ENCODE results near the gene TRMT2B.
"Not testable (repeated sequence)": the region's sequence is repeated elsewhere in the genome, so short reads cannot be mapped to it uniquely, and the experiment has no call there.

Gene TRMT2B

DNA sequence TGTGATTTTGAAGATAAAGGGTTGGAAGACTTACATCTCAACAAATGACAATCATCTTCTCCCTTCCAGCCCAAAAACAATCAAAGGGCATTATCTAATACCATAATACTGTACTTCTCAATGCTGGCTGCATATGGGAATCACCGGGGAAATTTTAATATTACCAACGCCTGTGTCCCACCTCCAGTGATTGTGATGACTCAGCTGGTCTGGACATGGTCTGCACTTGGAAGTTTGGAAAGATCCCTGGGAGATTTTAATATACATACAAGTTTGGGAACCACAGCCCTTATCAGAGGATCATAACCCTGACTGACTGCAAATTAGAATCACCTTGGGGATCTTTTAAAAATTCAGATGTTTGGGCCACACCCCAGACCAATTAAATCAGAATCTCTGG lies 52.5 kb downstream of the TRMT2B start:
- DNase-seq: no peak

DNA sequence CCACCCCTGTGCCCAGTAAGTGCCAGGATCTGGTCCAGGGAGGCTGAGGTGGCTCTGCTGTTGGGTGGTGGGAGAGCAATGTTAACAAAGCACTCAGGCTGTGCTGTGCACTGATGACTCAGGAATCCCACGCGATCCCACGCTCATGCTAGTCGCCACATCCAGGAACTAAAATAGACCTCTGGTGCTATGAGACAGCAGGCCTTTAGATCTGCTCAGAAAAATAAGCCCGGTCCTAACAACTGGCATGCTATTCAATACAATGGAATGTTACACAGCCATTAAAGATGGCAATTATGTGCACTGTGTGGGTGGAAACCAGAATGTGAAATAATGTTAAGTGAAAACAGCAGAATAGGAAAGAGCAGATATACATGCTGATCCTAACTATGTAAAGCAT lies 56.4 kb downstream of the TRMT2B start:
- no peak for DNase-seq

DNA sequence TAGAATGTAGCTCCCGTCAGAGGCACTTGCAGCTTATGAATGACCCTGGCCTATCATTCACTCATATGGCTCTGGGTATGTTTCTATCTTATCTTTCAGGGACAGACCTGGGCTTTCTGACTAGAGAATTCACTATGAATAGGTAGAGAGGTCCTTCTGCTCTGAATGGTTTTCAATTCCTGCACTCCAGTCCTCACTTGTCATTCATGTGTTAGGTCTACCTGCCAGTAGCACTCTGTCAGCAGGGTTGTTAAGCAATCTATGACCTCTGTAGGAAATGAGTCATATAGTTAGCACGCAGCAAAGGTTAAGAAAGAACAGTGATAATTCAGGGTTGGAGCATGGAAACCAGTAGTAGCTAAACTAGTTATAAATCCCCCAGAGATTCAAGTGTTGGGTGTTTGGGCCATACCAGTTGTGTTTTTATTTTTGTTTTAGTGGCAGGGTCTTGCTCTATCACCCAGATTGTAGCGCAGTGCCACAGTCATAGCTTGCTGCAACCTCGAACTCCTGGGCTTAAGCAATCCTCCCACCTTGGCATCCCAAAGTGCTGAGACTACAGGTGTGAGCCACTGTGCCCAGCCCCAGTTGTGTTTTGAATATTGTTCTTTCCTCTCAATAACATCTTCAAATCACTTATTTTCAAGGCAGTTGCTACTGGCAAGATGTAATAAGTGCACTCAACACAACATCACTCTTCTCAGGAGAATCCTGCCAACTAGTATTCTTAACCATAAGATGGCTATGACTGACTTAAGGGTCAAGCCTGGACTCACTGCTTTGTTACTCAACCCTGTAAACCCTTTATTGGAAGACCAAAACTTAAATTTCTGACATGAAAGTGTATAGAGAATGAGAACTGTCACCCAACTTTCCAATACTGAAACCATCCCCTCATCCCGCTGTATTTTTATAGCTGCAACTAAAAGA lies 57.3 kb downstream of the TRMT2B start:
- DNase-seq: no peak

DNA sequence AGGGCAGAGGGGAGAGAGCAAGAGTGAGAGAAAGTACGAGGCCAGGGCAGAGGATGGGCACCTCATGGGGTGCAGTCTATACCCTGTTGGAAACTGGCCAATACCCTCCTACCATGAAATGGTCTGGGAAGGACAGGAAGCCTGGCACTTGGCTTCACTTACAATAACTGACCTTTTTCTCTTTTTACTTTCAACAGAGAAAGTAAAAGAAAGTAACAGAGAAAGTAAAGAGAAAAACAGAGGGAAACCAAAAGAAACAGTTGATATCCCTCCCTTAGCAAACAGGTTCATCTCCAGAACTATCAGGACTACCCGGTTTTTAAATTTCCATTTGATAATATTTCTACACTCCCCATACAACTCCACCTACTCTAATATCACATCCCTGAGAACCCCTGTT lies 61.8 kb downstream of the TRMT2B start:
- DNase-seq: no peak

DNA sequence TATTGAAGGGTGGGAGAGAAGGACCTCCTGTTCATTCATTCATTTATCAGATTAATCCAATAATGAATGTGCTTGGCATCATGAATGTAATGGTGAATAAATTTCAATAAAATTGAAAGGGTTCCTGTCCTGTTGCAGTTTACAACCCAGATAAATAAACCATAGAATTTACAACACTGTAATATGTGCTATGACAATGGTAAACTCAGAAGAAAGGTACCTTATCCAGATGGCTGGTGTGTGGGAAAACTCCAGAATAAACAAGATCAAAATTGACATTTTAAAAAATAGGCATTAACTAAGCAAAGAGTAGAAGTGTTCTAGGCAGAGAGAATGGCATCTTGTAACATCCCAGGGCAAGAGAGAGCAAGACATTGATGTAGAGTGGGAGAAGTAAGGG lies 67.1 kb downstream of the TRMT2B start:
- DNase-seq: no peak

DNA sequence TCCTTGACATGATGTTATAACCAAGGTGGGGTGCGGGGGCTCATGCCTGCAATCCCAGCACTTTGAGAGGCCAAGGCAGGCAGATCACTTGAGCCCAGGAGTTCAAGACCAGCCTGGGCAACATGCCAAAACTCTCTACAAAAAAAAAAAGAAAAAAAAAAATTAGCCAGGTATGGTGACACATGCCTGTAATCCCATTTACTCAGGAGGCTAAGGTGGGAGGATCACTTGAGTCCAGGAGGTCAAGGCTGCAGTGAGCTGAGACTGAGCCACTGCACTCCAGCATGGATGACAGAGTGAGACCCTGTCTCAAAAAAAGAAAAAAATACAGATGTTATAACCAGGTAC lies 70.4 kb downstream of the TRMT2B start:
- not testable (repeated sequence) for DNase-seq

DNA sequence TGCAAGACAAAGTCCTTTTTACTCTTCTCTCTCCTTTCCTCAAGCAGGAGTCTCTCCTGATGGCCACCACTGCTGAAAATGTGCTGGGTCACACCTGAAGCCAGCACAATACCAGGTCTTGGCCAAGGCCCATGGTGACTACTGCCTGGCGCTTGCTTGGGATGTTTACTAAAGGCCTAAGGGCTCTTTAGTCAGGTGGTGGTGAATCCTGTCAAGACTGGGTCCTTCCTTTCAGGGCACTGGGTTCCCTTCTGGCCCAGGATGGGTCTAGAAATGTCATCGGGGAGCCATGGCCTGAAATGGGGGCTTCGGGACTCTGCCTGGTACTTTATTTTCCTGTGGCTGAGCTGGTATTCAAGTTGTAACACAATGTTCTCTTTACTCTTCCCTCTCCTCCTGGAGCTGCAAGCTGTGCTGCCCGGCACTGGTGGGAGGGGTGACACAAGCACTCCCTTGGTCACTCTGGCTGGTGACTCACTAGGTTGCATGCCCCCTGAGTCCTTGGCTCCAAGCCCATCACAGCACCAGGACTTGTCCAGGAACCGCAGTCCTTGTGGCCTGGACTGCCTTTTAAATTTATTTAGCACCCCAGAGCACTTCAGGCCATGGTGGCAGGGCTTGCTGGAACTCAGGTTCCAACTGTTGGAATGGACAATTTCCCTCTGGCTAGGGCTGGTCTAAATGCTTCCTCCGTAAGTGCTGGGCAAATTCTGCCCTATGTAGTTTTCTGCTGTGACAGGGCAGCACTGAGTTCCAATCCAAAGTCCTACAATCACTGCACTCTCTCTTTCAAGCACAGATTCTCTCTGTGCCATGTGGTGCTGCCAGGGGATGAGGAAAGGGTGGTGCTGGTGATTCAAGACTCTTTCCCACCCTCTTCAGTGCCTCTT lies 71.1 kb downstream of the TRMT2B start:
- DNase-seq: peak; percentile 1

DNA sequence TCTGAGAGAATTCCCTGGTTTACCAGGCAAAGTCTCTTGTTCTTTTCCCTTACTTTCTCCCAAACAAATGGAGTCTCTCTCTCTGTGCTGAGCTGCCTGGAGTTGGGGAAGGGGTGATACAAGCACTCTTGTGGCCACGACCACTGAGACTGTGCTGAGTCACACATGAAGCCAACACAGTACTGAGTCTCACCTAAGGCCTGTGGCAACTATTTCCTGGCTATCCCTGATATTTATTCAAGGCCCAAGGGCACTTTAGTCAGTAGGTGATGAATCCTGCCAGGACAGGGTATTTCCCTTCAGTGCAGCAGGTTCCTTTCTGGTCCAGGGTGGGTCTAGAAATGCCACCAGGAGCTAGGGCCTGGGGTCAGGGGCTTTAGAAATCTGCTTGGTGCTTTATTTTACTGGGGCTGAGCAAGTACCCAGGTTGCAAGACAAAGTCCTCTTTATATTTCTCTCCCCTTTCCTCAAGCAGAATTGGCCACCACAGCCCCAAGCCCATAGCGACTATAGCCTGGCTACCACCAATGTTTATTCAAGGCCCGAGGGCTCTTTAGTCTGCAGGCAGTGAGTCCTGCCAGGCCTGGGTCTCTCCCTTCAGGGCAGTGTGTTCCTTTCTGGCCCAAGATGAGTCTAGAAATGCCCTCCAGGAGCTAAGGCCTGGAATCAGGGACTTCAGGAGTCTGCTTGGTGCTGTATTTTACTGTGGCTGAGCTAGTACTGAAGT lies 71.9 kb downstream of the TRMT2B start:
- no peak for DNase-seq

DNA sequence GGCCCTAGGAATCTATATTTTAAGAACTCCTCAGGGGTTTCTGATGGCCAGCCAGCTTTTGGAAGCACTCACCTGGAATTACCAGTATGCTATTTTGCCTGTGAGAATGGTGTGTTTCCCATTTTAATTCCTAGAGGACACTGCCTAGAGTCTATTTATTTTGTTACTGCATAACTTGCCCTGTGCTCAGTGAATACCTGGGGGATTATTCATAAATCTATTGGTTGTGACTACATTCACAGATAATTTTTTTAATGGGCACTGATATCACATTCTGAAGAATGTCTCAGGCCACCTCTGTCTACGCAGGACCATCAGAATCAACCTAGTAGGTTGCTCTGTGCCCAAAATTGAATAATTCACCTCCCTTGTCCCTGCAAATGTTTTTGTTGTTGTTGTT lies 75.7 kb downstream of the TRMT2B start:
- no peak for DNase-seq

DNA sequence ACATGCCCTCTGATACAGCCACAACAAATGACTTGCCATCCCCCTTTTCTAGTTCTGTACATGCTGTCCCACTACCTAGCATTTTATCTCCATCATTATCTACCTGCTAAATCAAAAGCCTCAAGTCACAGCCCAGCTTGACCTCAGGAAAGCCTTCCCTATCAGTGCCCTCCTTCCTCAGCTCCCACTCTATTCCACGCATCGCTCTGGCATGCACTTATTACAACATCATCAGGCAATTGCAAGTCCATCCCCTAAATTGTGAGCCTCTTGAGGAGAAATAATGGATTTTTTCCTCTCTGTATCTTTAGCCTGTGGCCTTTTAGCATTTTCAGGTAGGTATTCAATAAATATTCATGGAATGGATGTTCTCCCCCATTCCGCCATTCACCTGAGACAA lies 76.7 kb downstream of the TRMT2B start:
- DNase-seq: no peak

DNA sequence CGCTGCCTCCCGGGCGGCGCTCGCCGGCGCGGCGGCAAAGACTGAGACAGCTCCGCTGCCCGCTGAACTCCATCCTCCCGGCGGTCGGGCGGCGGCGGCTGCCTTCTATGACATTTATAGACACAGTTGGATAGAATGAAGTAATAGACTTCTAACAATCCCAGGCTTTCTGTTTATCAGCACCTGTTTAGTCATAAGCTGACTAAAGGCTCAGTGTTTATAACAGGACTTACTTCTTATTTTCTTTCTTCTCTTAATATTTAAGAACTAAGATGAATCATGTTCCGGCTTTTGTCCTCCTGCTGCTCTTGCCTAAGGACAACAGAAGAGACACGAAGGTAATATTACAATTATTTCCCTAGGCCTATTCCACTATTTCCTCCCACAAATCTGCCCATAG lies 78.5 kb downstream of the TRMT2B start:
- DNase-seq: no peak

DNA sequence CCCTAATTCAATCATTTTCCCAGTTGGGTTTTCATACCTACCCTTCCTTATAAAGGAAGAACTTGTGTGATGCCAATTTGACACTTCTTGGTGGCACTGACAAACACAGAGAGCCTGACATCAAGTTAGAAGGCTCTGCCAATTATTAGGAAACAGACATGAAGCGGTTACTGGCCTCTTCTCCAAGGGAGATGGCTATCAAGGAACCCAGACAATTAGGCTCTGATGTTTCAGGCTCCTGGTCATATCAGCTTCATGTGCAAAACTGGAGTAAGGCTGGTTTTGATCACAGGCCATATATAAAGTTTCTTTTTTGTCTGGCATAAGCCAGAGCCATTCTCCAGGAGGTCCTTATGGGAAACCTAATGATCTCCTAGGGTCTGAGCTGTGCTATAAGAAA lies 82.0 kb downstream of the TRMT2B start:
- no peak for DNase-seq

DNA sequence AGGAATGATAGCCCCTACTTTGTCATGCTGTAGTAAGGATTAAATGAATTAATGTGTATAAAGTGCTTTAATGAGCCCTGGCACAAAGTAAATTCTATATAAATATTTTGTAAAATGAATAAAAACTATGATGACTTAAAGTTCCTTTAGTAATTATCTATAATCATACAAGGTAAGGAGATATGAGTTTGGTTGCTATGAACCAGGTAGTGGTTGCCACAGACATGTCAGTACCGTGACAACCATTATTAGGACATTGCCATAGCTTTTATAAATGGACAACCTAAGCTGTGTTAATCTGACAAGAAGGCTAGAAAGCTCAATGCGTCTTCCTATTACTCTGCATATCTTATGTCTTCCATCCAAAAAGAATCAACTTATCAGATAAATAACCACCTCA lies 82.5 kb downstream of the TRMT2B start, which contains the start of gene ARL13A:
Gene ARL13A, plus strand, starts transcription at position 301 of the 400 bp plus-strand sequence. CDS start 3,982 bp downstream, outside the sequence.
- DNase-seq: no peak

DNA sequence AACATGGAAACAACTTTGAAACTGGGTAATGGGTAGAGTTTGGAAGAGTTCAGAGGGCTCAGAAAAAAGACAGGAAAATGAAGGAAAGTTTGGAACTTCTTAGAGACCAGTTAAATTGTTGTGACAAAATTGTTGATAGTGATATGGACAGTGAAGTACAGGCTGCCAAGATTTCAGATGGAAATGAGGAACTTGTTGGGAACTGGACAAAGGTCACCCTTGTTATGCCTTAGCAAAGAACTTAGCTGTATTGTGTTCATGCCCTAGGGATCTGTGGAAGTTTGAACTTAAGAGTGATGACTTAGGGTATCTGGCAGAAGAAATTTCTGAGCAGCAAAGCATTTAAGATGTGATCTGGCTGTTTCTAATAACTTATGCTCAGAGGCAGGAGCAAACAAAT lies 87.5 kb downstream of the TRMT2B start:
- no peak for DNase-seq

DNA sequence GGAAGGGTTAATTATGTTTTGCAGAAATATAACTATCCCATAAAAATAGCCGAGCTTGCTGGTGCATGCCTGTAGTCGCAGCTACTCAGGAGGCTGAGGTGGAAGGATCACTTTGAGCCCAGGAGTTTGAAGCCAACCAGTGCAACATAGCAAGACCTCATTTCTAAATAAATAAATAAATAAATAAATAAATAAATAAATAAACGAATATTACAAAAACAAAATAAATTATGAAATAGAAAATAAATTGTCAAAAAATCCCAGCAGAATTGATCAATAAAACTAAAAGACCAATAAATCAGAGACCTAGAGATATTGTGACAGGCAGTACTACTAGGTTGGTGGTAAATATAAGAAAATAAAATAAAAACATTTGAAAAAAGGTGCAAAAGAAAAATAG lies 89.1 kb downstream of the TRMT2B start:
- no peak for DNase-seq

All from amniotic stem cell (primary cell).